AG09309 (cell line): Measurements from ENCODE around the gene NYNRIN.
"Not testable (repeated sequence)": the region's sequence is repeated elsewhere in the genome, so short reads cannot be mapped to it uniquely, and the experiment has no call there.

Experiments used
- DNase-seq: peaks from one replicate; pipeline ENCODE4 v3.0.0-alpha.2; 2010; ENCODE audit warnings: low read depth
- H3K4me3 ChIP-seq: 2 replicates; pipeline ENCODE4 v1.5.1; 2011; ENCODE audit warnings: mild to moderate bottlenecking, low read depth, low read length, moderate library complexity; ENCODE audit not compliant: control insufficient read depth
- TF ChIP-seq, protein P1 (sequence below): IDR thresholded peaks from 2 replicates; pipeline ENCODE4 v1.5.1; 2011; ENCODE audit warnings: mild to moderate bottlenecking, low read depth, low read length, inconsistent platforms; ENCODE audit not compliant: insufficient read depth, control insufficient read depth; ENCODE audit errors: missing control alignments

The NYNRIN gene

DNA sequence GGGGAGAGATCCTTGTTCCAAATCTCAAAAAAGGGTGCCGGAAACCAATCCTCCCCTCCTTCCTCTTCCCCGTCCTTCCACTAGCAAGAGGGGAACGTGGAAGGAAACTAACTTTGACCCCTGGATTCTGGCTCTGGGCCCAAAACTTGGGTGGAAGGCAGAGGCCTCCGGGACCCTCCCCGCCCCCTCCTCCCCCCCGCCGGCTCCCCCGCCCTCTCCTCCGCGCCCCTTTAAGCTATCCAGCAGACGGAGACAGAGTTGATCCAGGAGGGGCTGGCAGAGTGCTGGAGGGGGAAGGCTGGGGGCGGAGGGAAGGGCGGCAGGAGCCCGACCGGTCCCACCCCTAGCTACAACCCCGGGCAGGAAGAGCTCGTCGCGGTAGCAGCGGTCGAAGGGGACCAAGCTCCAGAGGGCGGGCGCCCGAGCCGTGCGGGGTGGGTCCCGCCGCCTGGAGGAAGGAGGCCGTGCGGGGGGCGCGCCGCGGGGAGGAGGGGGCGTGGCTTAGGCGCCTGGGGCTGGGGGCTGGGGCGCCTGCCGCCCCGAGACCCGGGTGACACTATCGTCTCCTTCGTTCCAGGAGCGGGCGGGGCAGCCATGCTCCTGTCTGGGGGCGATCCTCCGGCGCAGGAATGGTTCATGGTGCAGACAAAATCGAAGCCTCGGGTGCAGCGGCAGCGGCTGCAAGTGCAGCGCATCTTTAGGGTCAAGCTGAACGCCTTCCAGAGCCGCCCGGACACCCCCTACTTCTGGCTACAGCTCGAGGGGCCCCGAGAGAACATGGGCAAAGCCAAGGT, at the start of gene NYNRIN:
Gene NYNRIN, plus strand, starts transcription at position 351 of the 794 bp plus-strand sequence. Its CDS starts 244 bp downstream, at position 595.
- H3K4me3 ChIP-seq: peak within 1 kb of the TSS; percentile 58
- no peak for DNase-seq
- TF ChIP-seq, protein P1, sequence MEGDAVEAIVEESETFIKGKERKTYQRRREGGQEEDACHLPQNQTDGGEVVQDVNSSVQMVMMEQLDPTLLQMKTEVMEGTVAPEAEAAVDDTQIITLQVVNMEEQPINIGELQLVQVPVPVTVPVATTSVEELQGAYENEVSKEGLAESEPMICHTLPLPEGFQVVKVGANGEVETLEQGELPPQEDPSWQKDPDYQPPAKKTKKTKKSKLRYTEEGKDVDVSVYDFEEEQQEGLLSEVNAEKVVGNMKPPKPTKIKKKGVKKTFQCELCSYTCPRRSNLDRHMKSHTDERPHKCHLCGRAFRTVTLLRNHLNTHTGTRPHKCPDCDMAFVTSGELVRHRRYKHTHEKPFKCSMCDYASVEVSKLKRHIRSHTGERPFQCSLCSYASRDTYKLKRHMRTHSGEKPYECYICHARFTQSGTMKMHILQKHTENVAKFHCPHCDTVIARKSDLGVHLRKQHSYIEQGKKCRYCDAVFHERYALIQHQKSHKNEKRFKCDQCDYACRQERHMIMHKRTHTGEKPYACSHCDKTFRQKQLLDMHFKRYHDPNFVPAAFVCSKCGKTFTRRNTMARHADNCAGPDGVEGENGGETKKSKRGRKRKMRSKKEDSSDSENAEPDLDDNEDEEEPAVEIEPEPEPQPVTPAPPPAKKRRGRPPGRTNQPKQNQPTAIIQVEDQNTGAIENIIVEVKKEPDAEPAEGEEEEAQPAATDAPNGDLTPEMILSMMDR: no peak

DNA sequence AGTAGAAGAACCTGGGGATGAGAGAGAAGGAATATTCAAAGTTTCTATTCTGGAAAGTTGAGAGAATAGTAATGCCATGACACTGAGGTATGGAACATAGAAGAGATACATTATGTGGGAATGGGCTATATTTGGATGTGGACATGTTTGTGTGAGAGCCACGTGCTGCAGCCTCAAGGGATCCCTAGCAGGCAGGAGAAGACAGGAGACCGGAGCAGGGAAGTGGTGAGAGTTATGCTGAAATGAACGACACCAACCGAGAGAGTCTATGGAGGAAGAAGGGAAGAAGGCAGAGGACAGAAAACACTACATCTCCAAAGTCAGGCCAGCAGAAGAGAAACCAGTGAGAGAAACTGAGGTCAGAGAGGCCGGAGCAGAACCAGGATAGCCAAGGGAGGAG, 49.1 kb upstream of the NYNRIN start:
- DNase-seq: no peak
- TF ChIP-seq, protein P1: no peak
- H3K4me3 ChIP-seq: no peak overlapping the region

DNA sequence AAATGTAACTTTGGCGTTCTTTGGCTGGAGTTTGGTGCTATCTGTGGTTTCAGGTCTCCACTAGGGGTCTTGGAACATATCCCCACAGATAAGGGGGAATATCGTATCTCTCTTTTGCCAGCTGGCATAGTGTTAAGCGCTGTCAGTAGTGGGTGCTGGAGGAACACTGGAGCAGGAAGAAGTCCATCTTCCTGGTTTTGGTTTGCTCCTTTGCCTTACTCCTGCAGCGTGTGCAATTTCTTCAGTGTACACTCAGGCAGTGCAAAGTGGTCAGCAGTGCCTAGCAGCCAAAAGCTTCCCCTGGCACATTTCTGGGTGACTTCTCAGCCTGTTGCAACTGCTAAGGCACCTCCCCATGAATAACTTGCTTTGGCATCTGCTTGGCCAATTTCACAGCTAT, 47.3 kb upstream of the NYNRIN start:
- TF ChIP-seq, protein P1: peak; percentile 20
- no peak for DNase-seq
- no peak overlapping the region for H3K4me3 ChIP-seq

DNA sequence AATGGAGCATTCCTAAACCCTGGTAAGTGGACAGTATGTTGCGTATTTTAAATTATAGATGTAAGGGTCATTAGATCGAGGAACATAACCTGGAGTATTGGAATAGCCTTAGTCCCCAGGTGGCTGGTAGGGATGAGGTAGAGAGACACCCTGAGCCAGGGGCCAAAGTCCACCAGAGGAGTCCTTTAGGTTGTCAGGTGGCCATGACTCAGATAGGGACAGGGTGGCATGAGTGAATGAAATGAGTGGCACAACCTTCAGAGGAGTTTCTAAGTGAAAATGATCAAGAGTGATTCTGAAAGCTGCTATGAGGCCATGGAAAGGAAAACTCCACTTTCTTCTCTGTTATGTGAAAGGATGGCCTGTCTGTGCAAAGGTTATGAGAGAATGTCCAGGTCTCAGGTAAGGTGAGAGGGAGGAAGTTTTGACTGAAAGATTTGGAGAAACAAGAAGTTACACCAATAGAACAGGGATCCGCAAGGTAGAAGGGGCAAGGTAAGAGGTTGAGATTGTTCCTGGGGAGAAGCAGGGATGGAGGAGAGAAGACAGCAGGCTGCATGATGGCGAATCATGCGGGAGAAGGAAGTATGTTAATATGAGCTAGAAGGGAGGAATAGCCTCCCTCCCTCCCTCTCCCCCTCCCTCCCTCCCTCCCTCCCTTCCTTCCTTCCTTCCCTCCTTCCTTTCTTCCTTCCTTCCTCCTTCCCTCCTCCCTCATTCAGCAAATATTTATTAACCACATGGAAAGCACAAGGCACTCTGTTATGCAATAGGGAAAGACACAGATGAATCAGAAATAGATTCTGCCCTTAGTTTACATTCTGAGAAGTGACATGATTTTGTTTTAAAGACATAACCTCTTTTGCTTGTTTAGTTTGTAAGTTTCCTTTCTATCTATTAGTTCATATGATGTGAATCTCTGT, 45.0 kb upstream of the NYNRIN start:
- H3K4me3 ChIP-seq: no peak overlapping the region
- TF ChIP-seq, protein P1: no peak
- no peak for DNase-seq

DNA sequence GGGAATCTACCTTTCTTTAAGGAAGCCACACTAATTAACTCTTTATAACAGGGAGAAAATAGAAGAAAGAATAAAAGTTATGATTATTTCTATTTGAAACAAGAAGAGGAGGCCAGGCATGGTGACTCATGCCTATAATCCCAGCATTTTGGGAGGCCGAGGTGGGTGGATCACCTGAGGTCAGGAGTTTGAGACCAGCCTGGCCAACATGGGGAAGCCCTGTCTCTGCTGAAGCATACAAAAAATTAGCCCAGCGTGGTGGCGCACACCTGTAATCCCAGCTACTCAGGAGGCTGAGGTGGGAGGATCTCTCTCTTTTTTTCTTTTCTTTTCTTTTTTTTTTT, 44.3 kb upstream of the NYNRIN start:
- not testable (repeated sequence) for H3K4me3 ChIP-seq, DNase-seq

DNA sequence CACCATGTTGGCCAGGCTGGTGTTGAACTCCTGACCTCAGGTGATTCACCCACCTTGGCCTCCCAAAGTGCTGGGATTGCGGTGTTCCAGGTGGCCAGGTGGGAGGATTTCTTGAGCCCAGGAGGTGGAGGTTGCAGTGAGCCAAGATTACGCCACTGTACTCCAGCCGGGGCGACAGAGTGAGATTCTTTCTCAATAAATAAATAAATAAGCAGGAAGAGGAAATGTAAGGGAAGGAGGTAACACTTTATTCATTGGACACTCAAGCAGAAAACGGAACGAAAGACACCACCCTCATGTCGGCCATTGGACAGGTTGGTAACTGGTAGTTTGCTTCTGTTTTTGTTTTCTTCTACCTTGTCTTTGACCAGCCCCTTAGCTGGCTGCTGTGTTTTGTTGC, 43.8 kb upstream of the NYNRIN start:
- DNase-seq: no peak
- no peak overlapping the region for H3K4me3 ChIP-seq
- TF ChIP-seq, protein P1: no peak

DNA sequence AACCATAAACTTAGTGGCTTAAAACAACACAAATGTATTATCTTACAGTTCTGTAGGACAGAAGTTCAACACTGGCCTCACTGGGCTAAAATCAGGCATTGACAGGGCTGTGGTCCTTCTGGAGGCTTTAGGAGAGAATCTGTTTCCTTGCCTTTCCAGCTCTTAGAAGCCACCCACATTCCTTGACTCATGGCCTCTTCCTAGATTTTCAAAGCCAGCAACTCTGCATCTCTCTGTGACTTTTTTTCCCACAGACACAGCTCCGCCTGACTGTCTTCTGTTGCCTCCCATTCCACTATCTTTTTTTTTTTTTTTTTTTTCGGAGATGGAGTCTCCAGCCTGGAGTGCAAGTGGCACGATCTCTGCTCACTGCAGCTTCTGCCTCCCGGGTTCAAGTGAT, 42.6 kb upstream of the NYNRIN start:
- TF ChIP-seq, protein P1: no peak
- DNase-seq: no peak

More for the DNA sequence above, 42.6 kb upstream of the NYNRIN start:
- no peak overlapping the region for H3K4me3 ChIP-seq
